HG03432 (cell line): Measurements from ENCODE around the gene RBM34.

Experiments used
- ATAC-seq: cut with Tn5 transposase; IDR thresholded peaks from one replicate; pipeline ENCODE4 v1.9.1; 2021; ENCODE audit warnings: mild to moderate bottlenecking, moderate library complexity; ENCODE audit not compliant: unreplicated experiment

Gene RBM34

DNA sequence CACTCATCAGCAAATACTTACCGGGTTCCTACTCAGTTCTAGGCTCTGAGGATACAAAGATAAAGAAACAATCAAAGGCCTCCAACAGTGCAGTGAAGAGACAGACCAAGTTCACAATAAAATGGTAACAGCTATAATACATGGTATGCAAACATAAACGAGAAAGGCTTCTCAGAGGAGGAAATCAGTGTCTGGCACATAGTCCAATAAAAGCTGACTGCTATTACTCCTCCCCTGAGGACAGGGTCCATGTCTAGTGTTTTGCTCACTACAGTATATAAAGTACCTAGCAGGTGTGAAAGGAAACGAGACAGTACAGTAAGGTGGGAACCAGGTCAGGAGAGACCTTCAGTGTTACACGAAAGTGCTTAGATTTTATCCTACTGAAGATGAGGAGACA lies 4.3 kb downstream of the RBM34 start:
- ATAC-seq: no peak

GRCh38 chr1:235156265-235156664 lies 4.8 kb downstream of the RBM34 start:
- no peak for ATAC-seq

GRCh38 chr1:235152235-235152634 lies 8.8 kb downstream of the RBM34 start:
- no peak for ATAC-seq

DNA sequence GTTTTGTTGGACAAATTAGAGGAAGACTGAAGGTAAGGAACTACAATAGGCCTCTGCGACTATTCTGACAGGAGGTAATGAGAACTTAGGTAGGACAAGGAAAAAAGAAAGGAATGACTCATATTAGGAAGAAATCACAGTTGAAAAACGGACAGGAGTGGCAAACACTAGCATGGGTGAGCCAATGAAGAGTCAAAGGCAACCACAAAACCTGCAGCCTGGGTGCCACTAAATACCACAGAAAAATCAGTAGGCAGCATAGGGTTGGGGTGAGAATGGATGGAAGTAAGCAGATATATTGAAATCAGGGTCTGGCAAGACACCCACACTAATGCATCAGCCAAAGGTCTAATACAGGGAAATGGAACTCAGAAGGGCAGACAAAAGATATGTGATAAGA lies 10.0 kb downstream of the RBM34 start:
- ATAC-seq: no peak

- no peak for ATAC-seq
Measured at GRCh38 chr1:235149824-235150223, 11.2 kb downstream of the RBM34 start.

DNA sequence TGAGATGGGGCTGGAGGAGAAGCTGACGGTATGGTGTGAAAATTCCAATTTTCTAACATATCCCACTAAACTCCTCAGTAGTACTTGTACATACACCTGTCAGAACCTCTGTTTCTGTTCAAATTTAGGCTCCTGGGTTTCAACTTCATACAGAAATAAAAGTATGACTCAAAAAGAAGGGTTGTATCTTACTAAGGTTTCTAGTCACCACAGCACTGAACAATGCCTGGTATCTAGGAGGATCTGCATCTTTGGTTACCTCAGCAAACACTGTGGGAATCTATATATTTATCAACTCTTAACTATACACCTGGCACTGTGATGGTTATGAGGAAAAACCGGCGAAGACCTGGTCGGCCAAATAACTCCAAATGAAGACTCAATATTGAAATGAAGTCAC lies 13.8 kb downstream of the RBM34 start:
- ATAC-seq: no peak

GRCh38 chr1:235145639-235146038 lies 15.4 kb downstream of the RBM34 start:
- no peak for ATAC-seq

GRCh38 chr1:235142991-235143390 lies 18.1 kb downstream of the RBM34 start:
- ATAC-seq: no peak

DNA sequence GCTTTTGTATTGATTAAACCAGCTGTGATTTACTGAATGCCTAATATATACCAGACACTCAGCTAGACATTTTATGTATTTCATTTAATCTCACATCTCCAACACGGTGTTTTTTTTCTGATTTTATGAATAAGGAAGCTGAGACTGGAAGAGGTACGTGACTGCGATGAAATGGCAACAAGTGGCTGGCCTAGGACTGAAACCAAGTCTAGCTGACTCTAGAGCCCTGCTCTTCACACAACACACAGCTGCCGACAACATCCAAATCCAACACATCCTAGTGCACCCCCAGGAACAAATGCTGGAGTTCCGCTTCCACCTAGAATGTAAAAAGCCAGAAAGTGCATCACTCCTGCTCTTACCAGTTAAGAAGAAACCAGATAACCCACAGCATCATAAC lies 21.7 kb downstream of the RBM34 start:
- ATAC-seq: no peak

- ATAC-seq: no peak
Measured at GRCh38 chr1:235138821-235139220, 22.2 kb downstream of the RBM34 start.

DNA sequence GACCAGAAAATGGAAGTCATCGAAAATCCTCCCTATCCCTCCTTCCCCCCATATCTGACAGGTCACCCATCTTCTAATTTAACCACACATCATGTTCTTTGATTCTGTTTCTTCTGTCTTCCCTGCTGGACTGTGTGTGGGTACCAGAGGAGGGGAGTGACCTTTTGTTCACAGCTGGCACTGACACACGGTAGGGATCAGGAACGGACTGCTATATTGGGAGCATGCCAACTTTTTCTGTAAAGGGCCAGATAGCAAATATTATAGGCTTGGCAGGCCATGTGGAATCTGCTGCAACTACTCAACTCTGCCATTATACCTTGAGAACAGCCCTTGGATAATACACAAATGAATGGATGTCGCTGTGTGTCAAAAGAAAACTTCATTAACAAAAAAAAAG lies 24.9 kb downstream of the RBM34 start:
- ATAC-seq: no peak

DNA sequence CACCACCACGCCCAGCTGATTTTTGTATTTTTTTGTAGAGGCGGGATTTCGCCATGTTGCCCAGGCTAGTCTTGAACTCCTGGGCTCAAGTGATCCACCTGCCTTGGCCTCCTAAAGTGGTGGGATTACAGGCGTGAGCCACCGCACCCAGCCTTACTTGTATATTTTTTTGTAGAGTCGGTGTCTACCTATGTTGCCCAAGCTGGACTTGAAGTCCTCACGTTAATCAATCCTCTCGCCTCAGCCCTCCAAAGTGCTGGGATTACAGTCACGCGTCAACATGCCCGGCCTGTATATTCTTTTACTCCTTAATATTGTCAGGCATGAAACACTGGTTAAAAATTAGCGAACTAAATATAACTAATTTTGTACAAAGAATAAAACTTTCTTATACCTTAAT lies 26.9 kb downstream of the RBM34 start:
- no peak for ATAC-seq

GRCh38 chr1:235133086-235133485 lies 28.0 kb downstream of the RBM34 start:
- ATAC-seq: no peak

GRCh38 chr1:235131961-235132360 lies 29.1 kb downstream of the RBM34 start:
- no peak for ATAC-seq

DNA sequence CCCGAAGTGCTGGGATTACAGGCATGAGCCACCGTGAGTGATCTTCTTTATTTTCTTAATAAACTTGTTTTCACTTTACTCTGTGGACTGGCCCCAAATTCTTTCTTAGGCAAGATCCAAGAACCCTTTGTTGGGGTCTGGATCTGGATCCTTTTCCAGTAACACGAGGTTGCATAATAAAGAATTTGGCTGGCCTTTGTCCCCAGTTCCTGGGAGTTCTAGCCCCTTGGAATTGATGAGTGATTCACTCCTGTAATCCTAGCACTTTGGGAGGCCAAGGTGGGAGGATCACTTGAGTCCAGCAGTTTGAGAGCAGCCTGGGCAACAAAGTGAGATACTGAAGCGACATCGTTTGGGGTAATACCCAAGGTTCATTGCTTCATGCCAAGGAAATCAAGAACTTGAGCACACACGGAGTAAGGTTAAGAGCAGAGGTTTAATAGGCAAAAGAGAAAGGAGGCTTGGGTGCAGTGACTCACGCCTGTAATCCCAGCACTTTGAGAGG lies 30.2 kb downstream of the RBM34 start:
- no peak for ATAC-seq

GRCh38 chr1:235129774-235130570 lies 31.1 kb downstream of the RBM34 start:
- no peak for ATAC-seq

GRCh38 chr1:235128456-235129328 lies 32.4 kb downstream of the RBM34 start, which contains the start of gene TOMM20:
Gene TOMM20, minus strand, starts transcription at chr1:235128837. Its CDS starts 122 bp downstream, at chr1:235128715.
- peak; percentile 96 for ATAC-seq

DNA sequence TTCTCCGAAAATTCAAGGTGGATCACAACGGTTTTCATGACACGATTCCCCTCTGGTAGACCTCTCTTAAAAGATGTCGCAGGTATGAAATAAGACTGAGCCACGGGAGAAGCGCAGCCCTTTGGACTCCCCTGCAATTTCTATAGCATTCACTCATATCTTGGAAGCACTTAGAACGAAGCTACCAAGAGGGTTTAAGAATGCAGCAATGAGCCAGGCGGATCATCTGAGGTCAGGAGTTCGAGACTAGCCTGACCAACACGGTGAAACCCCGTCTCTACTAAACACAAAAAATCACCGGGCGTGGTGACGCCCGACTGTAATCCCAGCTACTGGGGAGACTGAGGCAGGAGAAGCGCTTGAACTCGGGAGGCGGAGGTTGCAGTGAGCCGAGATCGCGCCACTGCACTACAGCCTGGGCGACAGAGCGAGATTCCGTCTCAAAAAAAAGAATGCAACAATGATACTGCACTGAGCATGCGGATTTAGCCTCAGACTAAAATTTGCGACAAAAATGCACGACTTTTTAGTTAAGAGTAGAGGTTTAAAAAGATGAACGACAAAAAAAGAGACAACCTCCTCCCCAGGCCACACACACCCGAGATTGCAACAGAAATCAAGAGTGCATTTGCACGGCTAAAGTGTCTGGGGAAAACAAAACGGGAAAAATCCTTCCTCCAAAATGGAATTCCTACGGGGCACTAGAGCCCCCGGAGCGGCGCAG lies 33.2 kb downstream of the RBM34 start:
- no peak for ATAC-seq

GRCh38 chr1:235127203-235127602 lies 33.8 kb downstream of the RBM34 start:
- no peak for ATAC-seq

DNA sequence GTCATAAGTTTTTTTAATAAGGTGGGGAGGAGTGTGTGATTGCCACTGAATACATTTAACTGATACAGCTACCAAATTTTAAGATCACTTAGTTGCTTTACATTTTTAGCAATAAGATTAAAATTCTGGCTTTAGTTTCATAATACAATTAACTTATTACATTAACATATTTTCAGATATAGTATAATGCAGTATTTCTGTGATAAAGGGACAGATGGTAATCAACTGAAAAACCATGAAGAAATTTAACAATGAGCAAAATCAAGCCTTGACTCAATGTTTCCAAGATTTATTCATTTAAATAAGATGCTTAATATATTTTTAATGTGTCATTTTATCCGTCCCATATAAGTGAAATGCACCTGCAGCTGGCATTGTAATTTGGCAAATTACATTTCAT lies 36.4 kb downstream of the RBM34 start:
- no peak for ATAC-seq

DNA sequence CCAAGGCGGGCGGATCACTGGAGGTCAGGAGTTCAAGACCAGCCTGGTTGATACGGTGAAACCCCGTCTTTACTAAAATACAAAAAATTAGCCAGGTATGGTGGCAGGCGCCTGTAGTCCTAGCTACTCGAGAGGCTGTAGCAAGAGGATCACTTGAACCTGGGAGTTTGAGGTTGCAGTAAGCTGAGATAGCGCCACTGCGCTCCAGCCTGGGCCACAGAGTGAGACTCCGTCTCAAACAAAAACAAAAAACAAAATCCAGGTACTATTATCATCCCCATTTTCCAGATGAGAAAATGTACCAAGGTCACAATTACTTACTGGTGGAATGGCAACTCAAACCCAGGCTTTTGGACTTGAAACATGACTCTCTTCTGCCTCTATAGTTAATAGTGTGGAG lies 36.9 kb downstream of the RBM34 start:
- ATAC-seq: no peak
